DMS153 treated with DMSO at 0.1 percent for 48 hours (cell line): ENCODE results near the gene PPAN.

Experiments
- DNase-seq: peaks from one replicate; lab custom pipeline; 2025; ENCODE audit not compliant: unreplicated experiment; lab: John Stamatoyannopoulos, UW

Gene PPAN, protein sequence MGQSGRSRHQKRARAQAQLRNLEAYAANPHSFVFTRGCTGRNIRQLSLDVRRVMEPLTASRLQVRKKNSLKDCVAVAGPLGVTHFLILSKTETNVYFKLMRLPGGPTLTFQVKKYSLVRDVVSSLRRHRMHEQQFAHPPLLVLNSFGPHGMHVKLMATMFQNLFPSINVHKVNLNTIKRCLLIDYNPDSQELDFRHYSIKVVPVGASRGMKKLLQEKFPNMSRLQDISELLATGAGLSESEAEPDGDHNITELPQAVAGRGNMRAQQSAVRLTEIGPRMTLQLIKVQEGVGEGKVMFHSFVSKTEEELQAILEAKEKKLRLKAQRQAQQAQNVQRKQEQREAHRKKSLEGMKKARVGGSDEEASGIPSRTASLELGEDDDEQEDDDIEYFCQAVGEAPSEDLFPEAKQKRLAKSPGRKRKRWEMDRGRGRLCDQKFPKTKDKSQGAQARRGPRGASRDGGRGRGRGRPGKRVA

DNA sequence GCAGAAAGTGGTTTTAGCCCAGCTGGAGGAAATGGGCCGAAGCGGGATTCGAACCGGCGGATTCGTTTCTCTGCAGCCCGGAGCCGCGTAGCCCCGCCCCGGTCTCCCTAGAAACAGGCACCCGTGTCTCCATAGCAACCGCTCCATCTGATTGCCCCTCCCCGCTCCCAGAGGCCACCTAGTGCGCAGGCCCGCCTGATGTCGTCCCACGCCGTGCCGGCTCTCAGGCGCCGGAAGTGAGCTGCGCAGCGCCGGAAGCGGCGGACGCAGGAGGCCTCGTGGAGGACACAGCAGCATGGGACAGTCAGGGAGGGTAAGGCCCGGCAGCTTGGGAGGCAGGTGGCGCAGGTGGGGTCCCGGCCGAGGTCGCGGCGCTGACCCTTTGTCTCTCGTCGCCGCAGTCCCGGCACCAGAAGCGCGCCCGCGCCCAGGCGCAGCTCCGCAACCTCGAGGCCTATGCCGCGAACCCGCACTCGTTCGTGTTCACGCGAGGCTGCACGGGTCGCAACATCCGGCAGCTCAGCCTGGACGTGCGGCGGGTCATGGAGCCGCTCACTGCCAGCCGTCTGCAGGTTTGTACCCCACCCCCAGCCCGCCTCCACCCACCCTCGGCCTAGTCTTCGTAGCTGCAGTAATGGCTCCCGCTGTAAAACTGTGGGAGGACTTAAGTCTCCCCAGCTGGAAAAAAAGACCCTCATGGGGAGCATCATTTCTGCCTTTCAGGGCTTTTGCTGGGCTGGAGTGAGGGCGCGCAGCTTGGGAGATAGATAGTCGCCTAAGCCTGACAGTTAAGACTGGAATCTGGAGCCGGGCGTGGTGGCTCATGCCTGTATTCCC lies at the start of gene PPAN:
PPAN (plus strand) TSS at position 263 of the 837 bp plus-strand sequence; CDS start at position 296, 33 bp downstream.
- DNase-seq, result peak; percentile 93

DNA sequence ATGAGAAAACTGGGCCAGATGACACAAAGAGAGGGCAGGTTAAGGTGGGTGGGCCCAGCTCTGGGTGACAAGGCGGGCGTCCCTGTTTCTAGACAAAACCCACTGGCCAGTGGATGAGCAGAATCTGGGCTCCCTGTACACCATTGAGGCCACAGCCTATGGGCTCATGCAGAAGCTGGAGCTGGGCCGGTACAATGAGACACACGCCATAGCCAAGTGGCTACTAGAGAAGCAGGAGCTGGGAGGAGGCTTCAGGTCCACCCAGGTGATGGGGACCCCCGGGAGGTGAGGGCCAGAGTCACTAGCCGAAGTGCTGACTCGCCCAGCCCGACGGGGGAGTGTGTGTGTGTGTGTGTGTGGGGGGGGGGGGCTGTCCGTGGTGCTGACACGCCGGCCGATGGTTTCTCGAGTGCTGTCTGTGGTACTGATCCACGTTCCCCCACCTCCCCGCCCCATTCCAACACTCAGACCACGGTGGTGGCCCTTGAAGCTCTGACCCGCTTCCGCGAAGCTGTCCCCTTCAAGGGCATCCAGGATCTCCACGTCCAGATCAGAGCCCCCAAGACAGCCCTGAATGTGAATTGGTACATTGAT lies 44.3 kb upstream of the PPAN start:
- no peak for DNase-seq

DNA sequence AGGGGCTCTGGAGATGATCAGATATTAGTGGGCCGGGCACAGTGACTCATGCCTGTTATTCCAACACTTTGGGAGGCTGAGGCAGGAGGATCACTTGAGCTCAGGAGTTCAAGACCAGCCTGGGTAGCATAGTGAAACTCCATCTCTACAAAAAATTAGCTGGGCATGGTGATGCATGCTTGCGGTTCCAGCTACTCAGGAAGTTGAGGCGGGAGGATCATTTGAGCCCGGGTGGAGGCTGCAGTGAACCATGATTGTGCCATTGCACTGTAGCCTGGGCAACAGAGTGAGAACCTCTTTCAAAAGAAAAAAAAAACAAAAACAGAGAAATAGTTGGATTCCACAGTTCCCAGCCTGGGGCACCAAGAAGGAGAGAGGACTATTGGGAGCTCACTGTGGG lies 38.0 kb upstream of the PPAN start:
- DNase-seq, result no peak

DNA sequence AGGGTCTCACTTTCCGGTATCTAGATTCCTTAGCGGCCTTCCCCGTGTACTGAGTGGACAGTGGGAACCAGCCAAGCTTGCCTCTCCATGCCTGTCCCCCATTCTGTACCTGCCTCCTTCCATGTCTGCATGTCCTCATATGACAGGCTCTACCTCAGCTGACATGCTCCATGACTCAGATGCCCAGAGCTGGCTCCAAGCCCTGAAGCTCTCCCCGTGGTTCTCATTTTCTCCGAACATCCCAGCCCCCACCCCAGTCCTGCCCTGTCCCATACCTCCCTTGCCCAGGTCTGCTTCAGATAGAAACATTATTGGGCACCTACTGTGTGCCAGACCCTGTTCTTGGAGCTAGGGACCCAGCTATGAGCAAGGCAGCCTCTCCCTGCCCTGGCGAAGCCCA lies 37.1 kb upstream of the PPAN start:
- DNase-seq, result no peak

DNA sequence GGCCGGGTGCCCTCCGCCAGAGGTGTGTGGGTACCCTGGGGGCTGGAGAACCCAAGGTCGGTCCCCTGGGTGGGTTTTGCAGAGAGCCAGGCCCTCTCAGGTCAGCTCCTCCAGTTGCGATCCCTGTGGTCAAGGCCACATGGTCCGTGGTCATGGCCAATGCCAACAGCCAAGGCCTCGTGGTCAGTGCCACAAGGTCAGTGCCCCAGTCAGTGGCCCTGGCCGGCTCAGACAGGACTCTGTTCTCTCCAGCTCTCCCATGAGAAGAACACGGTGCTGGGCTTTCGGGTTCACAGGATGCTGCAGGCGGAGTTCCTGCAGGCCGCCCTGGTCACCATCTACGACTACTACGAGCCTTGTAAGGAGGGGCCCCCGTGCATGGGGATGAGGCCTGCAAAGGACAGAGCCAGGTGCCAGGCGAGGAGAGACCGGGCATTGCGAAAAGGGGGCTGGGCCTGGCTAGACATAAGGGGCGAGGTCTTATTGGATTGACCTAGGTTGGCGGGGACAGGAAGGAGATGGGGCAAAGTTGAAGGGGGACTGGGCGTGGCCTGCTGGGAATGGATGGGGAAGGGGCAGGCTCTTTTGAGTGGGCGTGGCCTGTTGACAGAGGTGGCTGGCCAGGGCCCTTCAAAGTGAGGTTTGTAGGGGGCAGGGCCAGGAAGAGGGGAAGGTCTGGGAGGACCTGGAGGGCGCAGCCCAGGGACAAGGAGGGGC lies 35.3 kb upstream of the PPAN start:
- no peak for DNase-seq

DNA sequence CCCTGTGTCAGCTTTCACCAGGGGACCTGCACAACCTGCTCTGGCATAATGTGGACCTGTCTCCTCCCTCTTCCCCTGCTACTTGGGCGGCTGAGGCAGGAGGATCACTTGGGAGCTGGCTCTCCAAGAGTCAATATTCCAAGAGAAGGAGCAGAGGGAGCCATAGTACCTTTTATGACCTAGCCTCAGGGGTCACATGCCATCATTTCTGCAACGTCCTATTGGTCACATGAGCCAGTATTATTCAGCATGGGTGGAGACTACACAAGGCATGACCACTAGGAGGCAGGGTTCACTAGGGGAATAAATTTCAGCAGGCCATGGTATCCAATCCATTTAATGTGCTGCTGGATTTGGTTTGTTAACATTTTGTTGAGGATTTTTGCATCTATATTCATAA lies 32.0 kb upstream of the PPAN start:
- DNase-seq, result no peak

DNA sequence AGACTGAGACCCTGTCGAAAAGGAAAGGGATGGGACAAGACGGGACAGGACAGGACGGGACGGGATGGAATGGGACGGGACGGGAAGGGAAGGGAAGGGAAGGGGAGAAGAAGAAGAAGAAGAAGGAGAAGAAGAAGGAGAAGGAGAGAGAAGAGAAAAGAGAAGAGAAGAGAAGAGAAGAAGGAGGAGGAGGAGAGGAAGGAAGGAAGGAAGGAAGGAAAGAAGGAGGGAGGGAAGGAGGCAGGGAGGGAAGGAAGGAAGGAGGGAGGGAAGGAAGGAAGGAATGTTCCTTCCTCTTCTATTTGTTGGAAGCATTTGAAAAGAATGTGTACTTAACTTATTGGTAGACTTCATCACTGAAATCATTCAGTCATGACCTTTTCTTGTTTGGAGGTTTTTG lies 29.6 kb upstream of the PPAN start:
- no peak for DNase-seq

DNA sequence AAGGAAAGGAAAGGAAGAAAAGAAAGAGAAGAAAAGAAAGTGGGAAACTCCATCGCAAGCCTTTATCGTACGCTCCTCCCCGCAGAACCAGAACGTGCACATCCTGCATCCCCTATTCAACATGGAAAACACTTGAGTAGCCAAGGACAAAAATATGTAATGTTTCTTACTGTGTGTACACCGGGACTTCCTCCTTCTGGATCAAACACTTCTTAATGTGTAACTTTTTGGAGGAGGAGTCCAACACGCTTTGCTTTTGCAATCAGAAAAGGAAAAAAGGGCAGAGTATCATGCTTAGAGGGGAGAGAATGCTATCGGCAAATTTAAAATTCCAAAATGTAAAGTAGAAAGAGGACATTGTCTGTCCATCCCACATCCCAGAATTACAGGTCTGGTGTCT lies 27.8 kb upstream of the PPAN start:
- DNase-seq, result no peak

DNA sequence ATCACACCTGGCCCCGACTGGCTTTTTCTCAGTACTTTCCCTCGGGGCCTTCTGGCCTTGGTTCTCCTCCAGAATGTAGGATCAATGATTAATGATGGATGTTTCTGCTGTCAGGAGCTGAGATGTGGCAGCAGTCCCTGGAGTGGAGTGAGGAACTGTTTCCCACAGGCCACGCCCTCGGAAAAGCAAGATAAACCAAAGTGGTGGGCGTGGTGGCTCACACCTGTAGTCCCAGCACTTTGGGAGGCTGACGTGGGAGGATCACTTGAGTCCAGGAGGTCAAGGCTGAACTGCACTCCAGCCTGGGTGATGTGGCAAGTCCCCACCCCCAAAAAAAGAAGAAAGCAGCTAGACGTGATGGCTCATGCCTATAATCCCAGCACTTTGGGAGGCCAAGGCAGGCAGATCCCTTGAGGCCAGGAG lies 27.1 kb upstream of the PPAN start:
- no peak for DNase-seq

DNA sequence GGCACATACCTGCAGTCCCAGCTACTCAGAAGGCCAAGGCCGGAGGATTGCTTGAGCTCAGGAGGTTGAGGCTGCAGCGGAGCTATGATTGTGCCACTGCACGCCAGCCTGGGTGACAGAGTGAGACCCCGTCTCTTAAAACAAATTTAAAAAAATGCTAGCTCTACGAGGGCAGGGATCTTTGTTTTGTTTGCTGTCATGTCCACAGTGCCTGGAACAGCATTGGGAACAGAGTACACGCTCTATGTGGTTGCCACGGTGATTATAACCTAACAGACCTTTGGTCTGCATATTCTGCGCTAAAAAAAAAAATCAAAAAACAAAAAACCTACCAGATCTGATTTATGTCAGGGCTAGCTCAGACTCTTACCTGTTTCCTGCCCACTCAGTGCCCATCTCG lies 22.3 kb upstream of the PPAN start:
- DNase-seq, result no peak

DNA sequence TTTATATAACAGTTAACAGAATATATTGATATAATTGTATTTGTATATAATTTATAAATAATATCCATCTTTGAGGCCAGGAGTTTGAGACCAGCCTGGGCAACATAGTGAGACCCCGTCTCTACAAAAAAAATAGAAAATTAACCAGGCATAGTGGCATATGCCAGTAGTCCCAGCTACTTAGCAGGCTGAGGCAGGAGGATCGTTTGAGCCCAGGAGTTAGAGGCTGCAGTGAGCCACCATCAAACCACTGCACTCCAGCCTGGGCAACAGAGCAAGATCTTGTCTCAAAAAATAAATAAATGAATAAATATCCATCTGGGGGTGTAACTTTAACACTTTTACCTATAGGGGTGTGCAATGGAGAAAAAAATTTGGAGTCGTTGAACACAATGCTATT lies 21.4 kb upstream of the PPAN start:
- DNase-seq, result no peak

DNA sequence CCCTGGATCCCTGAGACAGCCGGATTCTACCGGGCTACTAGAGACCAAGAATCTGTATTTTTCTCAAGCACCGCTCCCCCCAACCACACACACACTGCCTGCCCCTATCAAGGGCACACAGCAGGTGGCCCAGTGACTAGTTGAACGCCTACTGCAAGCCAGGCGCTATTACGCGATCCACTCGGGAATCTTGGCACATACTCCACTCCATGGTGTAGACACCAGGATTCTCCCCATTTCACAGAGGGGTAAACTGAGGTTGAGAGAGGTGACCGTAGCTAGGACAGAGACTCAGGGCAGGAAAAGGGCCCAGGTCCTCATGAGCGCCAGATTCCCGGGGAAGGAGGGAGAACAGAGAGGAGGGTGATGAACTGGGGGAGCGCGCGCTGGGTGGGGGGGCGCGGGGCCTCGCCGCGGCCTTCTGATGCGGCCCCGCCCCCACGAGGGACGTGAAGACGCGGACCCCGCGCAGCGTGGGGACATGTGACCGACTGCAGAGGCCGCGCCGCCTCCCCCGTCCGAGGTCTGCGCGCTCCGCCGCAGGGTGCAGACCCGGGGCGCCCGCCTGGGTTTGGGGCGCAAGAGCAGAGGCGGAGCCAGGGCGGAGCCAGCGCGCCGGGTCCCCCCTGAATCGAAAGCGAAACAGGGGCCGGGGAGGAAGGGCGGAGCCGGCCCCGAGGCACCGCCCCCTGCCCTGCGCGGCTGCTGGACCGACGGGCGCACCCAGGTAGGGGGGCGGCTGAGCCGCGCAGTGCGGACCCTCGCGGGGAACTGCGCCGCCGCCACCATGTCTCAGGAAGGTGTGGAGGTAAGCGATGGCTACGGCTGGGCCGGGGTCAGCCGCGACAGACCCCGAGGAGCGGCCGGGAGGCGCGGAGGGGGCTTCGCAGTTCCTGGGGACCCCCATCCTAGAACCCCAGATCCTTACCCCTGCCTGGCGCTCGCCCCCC lies 20.2 kb upstream of the PPAN start, which contains the start of gene SHFL:
SHFL (plus strand) TSS at position 677 of the 950 bp plus-strand sequence; CDS start at position 788, 111 bp downstream.
- peak; percentile 8 for DNase-seq

DNA sequence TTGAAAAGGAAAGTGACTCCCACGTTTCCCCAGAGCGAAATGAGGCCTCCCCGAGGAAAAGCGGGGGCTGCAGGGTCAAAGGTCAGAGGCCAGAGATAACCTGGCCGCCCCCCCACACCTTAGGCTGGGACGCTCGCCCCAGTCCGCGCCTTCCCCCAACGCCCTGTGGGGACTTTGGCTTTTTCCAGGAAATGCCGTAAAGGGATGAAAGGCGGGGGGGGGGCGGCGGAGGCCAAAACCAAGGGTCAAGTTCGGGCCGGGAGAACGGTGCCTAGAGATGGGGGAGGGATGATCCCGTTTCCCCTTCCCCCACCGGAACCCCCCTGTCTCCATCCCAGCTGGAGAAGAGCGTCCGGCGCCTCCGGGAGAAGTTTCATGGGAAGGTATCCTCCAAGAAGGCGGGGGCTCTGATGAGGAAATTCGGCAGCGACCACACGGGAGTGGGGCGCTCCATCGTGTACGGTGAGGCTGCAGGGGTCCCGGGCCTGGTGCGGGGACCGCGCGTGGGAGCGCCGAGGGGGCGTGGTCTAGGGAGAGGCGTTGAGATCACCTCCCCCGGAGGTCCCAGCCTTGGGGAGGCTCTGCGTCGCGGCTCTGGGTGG lies 19.5 kb upstream of the PPAN start:
- no peak for DNase-seq

DNA sequence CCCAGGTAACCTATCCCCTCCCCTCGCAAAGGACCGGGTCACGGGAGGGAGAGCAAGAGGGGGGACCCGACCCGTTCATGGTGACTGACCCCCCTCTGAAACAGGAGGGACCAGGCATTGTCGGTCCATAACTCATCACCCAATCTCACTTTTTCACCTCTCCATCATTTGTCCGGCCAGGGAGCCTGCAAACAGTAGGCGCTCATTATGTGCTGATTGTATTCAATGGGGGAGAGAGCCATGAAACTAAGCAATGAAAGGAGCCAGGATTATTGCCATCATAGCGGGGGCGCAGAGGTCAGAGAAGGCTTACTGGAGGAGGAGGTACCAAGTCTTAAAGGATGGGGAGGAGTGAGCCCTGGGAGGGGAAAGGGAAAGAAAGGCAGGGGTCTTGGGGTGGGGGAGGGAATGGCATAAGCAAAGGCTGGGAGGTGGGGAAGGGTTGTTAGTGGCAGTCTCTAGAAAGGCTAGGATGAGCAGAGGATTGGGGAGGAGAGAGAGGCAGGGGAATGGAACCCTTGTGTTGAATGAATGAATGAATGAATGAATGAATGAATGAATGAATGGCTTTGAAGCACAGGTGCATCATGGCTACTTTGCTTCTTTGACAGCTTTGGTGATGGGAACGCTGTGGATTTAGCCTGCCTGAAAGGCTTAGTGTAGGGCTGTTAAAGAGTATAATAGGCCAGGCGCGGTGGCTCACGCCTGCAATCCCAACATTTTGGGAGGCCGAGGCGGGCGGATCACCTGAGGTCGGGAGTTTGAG lies 18.7 kb upstream of the PPAN start:
- DNase-seq, result no peak

DNA sequence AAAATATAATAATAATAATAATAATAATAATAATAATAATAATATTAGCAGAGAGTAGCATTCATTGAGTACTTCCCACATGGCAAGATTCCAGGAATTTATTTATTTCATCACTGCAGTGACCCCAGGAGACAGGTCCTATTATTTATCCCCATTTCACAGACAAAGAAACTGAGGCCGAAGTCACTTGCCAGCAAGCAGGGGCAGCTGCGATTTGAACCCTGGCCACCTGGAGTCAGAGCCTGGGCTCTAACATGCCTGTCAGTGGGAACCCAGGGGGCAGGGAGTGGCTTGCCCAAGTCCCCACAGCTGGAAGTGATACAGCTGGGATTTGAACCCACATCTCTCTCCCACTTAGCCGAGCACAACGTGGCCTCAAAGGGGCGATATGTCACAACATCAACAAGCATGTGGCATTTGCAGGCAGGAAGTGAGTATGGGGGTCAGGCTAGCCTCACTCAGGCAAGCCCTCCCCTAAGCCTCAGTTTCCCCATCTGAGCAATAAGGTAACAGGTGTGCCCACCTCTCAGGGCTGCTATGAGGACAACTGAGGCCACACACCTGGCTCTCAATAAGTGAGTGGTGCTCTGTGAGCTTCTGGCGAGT lies 17.1 kb upstream of the PPAN start:
- no peak for DNase-seq

DNA sequence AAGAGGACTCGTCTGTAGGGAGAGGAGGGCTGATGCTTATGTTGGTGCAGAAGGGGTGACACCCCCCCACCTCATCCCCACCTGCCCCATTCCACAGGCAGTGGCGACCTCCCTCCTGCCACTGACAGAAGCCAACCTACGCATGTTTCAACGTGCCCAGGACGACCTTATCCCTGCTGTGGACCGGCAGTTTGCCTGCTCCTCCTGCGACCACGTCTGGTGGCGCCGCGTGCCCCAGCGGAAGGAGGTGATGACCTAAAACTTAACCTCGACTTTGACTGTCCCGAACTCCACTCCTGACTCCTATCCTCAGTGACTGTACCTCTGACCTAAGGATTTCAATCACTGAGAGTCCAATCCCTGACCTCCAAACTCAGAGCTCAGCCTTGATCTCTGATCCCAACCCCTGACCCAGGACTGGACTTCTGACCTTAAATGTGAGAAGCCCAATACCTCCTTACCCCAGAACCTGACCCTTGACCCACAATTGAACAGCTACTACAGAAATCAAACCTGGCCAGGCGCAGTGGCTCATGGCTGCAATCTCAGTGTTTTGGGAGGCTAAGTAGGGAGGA lies 16.3 kb upstream of the PPAN start:
- DNase-seq, result no peak

DNA sequence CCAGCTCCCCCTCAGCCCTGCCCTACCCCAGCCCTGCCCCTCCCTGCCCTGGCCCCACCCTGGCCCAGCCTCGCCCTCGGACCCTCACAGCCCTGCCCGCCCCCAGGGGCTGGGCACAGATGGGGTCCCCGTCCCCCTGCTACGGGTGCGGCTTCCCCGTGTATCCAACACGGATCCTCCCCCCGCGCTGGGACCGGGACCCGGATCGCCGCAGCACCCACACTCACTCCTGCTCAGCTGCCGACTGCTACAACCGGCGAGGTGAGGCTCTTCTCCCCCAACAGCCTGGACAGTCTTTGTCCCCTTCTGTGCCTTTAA lies 14.8 kb upstream of the PPAN start:
- DNase-seq, result no peak
